Measurements from ENCODE around the gene IRX6.

Gene IRX6

DNA sequence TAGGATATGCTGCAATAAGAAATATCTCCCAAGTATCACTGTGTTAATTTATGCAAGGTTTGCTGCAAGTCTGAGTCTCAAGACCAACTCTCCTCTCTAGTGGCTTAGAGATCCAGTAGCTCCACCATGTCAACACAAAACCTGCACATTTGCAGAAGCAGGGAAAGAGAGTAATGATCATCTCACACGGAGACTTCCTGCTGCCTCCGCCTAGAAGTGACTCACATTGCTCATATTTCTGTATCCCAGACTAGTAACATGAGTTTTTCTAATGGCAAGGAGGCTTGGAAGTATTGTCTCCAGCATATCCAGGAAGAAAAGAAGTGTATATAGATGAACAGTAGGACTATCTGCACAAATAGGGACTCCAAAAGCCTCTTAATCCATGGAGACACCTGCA, 15.0 kb upstream of the IRX6 start:
- intact Hi-C loops (cut with DNase I): no loop called here
- DNase-seq: no peak

DNA sequence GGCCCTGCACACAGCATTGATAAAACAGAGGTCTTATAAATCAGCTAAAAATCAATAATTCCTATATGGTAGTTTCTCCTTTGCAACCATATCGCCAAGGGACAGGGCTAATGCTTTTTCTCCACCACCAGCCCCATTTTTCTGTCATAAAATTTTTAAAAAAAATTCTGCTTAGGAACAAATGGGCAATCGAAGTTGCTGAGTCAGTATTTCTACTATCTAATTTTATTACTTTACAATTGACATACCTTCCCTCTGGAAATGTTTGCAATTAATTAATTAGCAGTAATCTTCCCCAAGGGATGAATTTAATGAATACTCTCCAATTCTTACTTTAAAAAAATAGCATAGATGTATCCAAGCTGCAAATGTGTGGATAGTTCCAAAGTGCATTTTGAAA, 1.7 kb upstream of the IRX6 start:
- intact Hi-C loops (cut with DNase I): no loop called here
- no peak for DNase-seq

DNA sequence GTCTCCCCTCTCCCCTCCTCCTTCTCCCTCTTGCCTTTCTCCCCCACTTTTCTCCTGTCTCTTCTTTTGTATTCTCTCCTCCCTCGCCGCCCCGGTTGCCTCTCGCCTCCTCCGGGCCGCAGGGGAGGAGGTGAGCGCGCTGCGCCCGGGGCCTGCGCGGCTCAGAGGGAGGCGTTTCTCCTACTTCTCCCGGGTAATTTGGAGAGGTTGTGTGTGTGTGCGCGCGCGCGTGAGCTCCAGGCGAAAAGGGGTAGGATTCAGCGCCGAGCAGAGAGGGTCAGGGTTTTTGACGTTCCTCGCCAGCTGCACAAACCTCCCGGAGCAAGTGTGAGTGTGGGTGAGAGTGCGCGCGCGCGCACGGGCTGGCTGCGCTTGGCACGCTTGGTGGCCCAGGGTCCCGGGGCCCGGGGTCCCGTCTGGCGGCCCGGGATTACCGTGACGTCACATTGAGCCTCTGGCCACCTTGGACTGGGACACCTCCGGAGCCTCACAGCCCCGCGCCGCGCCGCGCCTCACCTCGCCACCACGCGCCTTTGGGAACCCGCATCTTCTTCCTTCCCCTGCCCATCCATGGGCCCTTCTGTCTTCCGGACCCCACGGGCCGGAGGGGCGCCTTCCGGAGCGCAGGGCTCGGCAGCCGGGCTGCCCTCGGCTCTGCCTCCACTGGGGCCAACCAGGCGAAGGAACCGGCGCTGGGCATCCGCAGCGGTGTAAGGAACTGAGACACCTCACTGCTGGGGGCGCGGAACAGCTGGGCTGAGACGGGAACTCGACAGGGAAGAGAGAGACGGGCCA, 479 bp downstream of the IRX6 start:
- DNase-seq: peak in 2 of 10 donors; percentile 80 to 81
- intact Hi-C loops (cut with DNase I): no loop called here

DNA sequence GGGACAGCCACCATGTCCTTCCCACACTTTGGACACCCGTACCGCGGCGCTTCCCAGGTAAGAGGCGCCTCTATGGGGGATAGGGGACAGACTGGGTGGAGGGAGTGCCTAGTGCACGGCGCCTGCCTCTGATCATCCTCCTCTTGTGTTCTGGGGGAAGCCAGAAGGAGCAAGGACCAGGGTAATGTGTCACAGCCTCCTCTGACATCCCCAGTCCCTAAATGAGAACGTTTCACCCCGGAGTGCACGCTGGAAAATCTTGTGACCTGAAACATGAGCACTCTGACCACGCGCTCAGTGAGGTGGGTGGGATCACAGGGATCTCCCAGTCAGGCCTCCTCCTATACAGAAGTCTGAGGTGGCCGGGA, 1.1 kb downstream of the IRX6 start:
- intact Hi-C loops (cut with DNase I): no loop called here
- DNase-seq: no peak

DNA sequence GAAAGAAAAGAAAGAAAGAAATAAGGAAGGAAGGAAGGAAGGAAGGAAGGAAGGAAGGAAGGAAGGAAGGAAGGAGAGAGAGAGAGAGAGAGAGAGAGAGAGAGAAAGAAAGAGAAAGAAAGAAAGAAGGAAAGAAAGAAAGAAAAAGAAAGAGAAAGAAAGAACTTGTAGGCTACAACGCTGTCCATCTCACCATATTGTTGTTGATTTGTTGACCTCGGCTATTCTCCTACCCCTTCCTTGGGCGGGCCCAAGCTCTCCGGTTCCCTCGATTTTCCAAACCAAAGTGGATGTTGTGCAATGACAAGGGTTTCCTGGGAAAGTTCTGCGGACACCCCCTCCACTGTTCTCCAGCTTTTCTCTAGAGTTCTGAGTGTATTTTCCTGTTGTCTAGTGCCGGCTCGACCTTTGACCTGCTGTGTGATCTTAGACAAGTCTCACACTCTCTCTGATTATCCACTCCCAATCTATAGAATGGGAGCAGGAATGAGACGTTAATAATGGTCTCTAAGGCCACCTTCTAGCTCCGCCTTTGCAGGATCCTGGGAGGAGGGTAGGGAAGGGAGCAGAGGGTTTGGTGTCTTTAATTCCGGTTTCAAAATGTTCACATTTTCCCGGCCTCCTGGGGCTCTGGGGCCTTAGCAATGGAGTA, 1.6 kb downstream of the IRX6 start:
- no peak for DNase-seq
- intact Hi-C loops (cut with DNase I): no loop called here

DNA sequence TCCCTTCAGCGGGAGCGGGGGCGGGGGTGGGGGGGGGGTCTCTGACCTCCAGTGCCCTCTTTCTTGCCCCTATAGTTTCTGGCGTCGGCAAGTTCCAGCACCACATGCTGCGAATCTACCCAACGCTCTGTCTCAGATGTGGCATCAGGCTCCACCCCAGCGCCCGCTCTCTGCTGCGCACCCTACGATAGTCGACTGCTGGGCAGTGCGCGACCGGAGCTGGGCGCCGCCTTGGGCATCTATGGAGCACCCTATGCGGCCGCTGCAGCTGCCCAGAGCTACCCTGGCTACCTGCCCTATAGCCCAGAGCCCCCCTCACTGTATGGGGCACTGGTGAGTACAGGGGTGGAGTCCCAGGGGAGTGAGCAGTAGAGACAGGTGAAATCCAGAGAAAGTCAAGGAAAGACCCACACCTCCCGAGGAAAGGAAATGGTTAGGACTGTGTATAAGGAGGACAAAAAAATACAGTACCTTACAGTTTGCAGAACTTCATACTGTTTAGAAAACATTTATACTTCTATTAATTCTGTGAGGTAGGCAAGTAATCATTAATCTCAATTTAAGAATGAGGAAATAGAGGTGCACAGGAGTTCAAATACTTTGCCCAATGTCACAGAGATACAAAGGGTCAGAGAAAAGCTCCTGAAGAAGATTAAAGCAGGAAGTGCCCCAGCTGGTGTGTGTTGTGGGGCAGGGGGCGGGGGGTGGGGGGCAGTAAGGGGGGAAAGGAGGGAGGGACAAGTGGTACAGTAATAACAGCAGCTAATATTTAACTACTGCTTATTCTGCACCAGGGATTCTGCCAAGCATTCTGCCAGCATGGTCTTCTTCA, 2.5 kb downstream of the IRX6 start:
- intact Hi-C loops (cut with DNase I): no loop called here
- DNase-seq: no peak

DNA sequence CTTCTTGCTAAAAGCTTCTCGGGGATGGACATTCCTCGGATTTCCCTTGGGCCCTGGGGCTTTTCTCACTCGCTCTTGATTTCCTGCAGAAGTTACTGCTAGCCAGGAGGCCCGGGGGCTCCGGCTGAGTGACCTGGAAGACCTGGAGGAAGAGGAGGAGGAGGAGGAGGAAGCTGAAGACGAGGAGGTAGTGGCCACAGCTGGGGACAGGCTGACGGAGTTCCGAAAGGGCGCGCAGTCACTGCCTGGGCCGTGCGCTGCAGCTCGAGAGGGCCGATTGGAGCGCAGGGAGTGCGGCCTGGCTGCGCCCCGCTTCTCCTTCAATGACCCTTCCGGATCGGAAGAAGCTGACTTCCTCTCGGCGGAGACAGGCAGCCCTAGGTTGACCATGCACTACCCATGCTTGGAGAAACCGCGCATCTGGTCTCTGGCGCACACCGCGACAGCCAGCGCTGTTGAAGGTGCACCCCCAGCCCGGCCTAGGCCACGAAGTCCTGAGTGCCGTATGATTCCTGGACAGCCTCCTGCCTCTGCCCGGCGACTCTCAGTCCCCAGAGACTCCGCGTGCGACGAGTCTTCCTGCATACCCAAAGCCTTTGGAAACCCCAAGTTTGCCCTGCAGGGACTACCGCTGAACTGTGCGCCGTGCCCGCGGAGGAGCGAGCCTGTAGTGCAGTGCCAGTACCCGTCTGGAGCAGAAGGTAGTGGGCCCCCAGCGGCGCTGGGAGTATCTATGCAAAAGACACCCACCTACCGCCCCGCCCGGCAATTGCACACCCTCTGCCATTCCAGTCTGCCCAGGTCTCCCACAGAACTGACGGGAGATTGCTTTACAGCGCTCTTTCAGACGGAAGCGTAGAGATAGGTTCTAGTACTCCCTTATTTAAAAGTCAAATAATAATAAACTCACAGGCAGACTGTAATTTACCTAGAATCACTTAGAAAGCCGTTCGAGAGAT, 4.9 kb downstream of the IRX6 start:
- intact Hi-C loops (cut with DNase I): no loop called here
- no peak for DNase-seq

DNA sequence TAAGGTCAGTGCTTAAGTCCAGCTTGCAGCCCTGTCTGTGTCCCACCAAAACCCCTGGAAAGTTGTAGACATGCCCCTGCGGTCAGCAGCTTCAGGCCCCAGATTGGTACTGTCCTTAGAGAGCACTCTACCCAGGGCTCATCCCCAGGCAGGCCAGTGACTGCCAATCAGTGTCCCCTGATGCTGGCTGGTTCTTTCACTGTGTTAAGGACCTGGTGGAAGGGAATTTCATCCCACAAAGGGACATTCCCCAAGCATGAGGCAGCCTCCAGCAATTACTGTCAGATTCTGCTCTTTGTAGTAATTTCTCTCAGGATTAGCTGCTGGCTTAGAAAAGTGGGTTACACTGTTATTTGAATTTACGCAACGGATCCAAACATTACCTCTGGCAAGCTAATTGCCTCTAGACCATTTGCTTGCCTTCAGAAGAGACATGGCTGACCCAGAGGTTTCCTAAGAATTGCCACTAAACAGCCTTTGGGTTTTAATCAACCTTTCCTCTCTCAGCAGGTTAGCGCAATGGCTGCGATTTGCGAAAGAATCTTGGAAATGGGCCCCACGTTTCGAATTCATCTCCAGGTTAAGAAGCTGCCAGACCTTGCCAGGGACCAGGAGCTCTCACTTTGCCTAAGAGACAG, 5.9 kb downstream of the IRX6 start:
- no peak for DNase-seq
- intact Hi-C loops (cut with DNase I): no loop called here

DNA sequence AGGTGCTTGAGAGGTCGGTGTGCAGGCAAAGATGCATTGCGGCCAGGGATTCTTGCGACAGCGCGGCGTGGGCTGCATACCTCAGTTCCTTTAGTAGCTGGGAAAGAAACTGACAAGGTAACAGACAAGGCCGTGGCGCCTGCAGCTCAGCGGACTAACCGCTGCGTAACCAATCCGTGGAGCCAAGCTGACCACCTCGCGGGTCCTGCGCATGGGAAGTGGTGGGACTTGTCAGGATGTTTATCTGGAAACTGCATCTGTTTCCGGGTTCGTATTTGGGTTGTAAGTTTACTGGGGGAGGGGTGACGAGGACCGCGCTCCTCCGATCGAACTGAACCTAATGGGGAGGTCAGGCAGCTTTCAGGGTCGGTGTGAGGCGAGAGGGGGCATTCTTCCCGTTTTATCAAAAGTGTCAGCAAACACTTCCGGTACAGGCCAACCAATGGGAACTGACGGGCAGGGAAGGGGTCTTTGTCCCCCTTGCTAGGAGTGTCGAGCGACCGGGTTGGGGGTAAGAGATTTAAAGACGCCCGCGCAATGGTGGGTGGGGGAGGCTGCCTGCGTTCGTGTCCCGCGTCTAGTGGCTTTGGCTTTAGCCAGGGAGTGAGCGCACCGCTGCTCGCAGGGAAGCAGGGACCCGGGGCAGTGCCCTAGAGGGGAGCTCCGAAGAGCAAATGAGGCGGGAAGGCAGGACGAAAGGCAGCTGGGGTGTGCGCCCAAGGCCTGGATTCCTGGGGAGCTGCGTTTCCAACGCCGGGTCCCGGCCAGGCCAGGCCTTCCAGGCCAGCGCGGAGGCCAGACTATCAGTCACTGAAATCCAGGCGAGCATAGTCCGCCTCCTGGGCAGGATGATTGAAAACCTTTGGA, 7.0 kb downstream of the IRX6 start:
- intact Hi-C loops (cut with DNase I): no loop called here
- no peak for DNase-seq

DNA sequence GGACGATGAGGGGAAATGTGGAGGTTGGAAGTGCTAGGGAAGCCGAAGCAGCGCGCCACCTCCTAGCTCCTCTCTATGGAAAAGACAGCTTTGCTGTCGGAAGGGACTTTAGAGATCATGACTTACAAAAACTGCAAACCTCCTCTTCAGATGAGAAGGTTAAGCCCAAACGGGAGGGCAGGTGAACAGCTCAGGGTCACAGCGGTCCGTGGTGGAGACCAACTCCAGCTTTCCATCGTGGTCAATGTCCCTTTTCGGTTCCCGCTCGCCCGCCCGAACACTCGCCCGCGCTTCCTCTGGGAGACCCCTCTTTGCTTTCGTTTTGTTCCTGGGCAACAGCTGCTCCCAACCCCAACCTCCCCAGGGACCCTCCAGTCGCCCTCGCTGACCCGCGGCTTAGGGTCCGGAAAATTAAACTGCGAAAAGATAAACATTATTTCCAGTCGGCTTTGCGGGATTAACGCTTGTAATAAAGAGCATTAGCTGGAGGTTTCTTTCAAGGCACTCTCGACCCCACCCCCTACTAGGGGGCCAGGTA, 7.7 kb downstream of the IRX6 start:
- intact Hi-C loops (cut with DNase I): no loop called here
- DNase-seq: no peak

DNA sequence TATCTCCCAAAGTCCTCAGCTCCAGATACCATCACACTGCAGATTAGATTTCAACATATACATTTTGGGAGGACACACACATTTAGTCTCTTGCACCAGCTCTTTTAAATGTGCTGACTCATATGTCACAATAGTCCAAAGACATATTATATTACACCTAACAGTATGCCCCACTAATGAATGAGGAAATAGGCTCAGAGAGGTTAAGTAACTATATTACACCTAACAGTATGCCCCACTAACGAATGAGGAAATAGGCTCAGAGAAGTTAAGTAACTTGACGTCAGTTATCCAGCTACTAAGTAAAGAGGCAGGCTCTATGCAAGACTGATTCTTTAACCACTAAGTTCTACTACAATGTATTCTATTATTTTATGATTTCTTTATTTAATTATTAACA, 9.7 kb downstream of the IRX6 start:
- intact Hi-C loops (cut with DNase I): no loop called here
- no peak for DNase-seq

DNA sequence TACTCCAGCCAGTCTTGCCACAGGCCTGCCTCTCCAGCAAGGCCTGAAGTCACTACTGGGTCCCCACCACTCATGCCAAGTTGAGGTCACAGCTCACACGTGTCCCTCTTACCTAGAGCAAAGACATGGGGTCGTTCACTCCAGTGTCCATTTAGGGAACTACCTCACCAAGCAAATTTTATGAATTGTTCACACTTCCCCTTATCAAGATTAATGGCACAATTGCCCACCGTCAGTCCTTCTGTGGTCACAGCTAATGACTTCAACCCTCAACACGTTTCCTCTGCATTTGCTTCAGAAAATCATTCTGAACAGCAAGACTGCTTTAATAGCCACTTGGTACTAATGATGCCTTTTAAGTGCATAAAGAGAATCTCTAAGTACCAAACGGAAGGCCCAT, 14.6 kb downstream of the IRX6 start:
- no peak for DNase-seq
- intact Hi-C loops (cut with DNase I): no loop called here

DNA sequence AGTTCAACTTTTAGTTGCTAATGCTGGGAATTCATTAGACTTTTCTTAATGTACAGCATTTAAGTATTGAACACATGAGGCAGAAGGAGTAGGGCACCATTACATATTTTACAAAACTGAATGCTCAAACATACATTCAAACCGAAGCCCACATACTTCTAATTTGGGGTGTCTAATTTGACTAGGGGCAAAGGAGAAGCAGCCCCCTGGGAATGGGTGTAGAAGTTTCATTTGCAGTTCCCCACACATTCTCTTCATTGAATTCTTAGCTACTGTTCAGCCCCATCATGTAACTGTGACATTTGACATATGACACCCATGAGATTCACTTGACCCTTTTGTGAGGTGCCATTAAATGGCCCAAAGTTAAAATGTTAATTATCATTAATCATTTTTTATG, 16.4 kb downstream of the IRX6 start:
- intact Hi-C loops (cut with DNase I): no loop called here
- no peak for DNase-seq

DNA sequence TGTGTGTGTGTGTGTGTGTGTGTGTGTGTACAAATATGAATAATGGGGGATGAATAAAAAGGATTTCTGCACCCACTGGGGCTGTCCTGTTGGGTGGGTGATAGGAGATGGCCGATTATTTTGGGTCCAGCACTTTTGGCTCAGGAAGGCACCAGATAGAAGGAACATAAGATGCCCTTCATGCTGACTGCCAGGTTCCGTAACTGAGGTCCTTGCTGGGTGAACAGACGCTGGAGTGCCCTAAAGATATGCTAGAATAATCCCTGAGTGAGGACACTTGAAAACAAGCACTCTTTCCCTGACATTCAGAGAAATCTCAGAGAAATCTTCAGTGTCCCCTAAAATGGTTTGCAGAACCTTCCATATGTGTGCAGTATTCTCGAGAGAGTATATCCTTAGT, 17.7 kb downstream of the IRX6 start:
- no peak for DNase-seq
- intact Hi-C loops (cut with DNase I): no loop called here

DNA sequence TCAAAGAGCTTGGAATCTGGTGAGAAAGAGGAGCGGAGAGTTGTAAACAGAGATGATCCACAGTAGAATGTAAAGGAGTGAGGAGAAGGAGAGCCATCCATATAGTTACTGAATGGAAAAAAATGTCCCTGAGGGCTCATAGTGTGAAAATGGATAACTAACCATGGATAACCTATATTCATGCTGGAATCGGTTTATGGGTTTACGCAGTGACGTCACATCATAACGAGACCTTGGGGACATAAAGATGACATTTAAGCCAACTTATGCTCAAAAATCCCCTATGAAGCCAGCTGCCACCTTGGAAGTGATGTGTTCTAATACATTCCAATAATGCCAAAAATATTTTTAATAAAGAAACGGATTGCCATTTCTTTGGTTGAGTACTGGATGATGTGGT, 22.5 kb downstream of the IRX6 start:
- intact Hi-C loops (cut with DNase I): no loop called here

DNA sequence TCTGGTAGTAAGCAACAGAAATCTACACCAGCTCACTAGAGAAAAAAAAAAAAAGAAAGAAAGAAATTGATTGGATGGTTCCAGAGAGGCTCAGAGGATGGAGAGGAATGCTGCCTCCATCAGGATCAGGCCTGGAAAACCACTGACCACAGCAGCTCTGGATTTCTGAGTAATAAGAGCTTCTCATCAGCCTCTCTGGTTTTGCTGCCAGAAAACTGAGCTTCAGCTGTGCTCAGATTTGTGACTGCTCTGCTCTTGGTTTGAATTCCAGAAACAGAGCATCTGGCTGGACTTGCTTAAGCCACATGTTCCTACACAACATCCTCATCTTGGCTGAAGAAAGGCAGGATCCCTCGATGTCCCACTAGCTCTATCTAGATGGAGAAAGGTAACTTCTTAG, 25.9 kb downstream of the IRX6 start:
- DNase-seq: no peak
- intact Hi-C loops (cut with DNase I): no loop called here

More for the DNA sequence above, 22.5 kb downstream of the IRX6 start:
- no peak for DNase-seq

DNA sequence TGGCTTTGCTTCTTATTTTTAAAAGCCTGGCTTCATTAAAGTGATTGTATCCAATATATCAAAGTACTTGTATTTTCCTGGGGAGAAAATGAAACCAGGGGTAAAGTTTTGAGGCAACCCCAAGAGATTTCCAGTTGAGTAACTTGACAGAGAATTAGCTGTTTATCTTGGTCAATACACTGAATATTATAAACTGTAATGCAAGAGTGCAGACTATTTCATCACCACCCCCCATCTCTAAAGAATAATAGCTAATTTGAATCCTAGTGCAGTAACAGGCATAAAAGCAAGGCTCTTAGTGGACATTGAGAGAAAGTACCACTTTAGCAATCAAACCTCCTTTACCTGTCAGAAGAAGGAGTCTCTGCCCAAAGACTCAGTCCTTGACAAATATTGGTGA, 27.0 kb downstream of the IRX6 start:
- intact Hi-C loops (cut with DNase I): no loop called here
- no peak for DNase-seq

DNA sequence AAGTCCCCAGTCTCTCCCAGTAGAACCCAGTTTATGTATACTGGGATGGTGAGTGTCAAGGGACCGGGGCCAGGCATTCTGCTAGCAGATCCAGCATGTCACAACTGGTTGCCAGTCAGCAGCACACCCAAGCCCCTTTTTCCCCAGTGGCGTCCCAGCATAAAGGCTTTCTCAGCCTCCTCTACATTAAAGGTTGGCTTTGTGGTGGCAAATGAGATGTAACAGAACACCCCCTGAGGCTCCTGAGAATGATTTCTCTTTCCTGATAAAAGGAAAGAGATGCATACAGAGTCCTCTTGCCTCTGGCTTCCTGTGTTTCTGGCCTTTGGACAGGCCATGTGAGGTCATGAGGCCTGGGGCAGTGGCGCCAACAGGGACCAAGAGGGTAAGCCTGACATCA, 27.9 kb downstream of the IRX6 start:
- intact Hi-C loops (cut with DNase I): no loop called here
- no peak for DNase-seq

DNA sequence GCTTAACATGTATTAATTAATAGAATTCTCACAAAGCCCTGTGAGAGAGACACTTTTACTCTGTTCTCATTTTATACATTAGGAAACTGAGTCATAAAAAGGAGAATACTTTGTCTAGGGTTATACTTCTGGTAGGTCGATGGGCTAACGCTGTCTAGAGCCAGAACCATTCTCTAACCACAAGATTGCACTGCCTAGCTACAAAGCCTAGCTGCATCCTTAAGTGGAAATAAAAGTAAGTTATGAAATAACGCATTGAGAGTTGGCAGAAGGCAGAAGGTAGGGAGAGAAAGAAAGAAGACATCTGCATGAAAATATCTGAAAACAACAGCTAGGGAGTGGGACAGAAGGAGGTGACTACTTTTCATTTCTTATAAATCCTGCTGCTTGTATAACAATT, 33.2 kb downstream of the IRX6 start:
- intact Hi-C loops (cut with DNase I): no loop called here
- DNase-seq: no peak
